BJ (cell line): Measurements from ENCODE around the gene ZNF837. TPM values are rescaled to one million over a fixed set of nuclear protein-coding genes. Genes with fewer than 3 reads are reported as not detected.

Experiments used
- CTCF ChIA-PET: fragments of 350-600 bp; formaldehyde crosslinking; extraction: SDS; loops from one replicate; lab custom pipeline; 2021; ENCODE audit warnings: antibody characterized with exemption, inconsistent platforms; lab: Yijun Ruan, JAX
- POLR2A ChIA-PET: fragments of 300-600 bp; sonication (Branson Sonifier 250); formaldehyde crosslinking; extraction: SDS; loops from one replicate; lab custom pipeline; 2021; ENCODE audit warnings: antibody characterized with exemption; lab: Charles Lee
- DNase-seq: peaks from one replicate; pipeline ENCODE4 v3.0.0-alpha.2; 2011; ENCODE audit warnings: low read depth
- H3K27me3 ChIP-seq: 2 replicates; pipeline ENCODE4 v1.6.0; 2011; ENCODE audit warnings: low read length; ENCODE audit not compliant: control insufficient read depth, insufficient read depth
- H3K36me3 ChIP-seq: 2 replicates; pipeline ENCODE4 v1.5.1; 2011; ENCODE audit warnings: low read length; ENCODE audit not compliant: control insufficient read depth, insufficient read depth
- H3K4me3 ChIP-seq: 2 replicates; pipeline ENCODE4 v1.5.1; 2011; ENCODE audit warnings: low read depth, mild to moderate bottlenecking, control low read depth, low read length
- CTCF ChIP-seq: IDR thresholded peaks from 2 replicates; pipeline ENCODE4 v1.5.1; 2011; ENCODE audit warnings: low read depth, mild to moderate bottlenecking, control low read depth, inconsistent platforms, low read length, moderate library complexity; ENCODE audit not compliant: insufficient read depth
- polyA plus RNA-seq: library from polyadenylated mRNA; depleted of rRNA; stranded (reverse); fragments of >200 nt; gene quantifications from 2 replicates; pipeline ENCODE4 v1.2.3, GENCODE V29; 2011

The ZNF837 gene
- polyA plus RNA-seq, 1 experiment = 0.82 TPM

GRCh38 chr19:58374200-58374599 is 6.6 kb downstream of the ZNF837 start:
- no peak for TF ChIP-seq CTCF
- DNase-seq = no peak
- H3K27me3 ChIP-seq = no peaks in the 10 kb centered on the region
- no peaks in the 10 kb centered on the region for H3K36me3 ChIP-seq
- ChIA-PET CTCF (interaction anchor here (0.9 kb wide), 1 partner anchor 12 kb away, joined by 3 read pairs; the partner anchor contains the start of gene ZNF497), POLR2A (no interaction called here)
- no peak overlapping the region for H3K4me3 ChIP-seq

GRCh38 chr19:58372311-58373133 is 8.3 kb downstream of the ZNF837 start:
- Histone ChIP-seq H3K36me3 (no peaks in the 10 kb centered on the region), H3K27me3 (no peaks in the 10 kb centered on the region), H3K4me3 (no peak overlapping the region)
- CTCF ChIA-PET = no interaction called here
- no peak for TF ChIP-seq CTCF
- POLR2A ChIA-PET = no interaction called here
- no peak for DNase-seq

GRCh38 chr19:58368561-58369360 is 12.1 kb downstream of the ZNF837 start:
- no peak overlapping the region for H3K4me3 ChIP-seq
- no peak for TF ChIP-seq CTCF
- POLR2A ChIA-PET = no interaction called here
- no peak for DNase-seq
- no peaks in the 10 kb centered on the region for H3K27me3 ChIP-seq
- H3K36me3 ChIP-seq = no peaks in the 10 kb centered on the region
- CTCF ChIA-PET = no interaction called here

GRCh38 chr19:58367698-58368454 is 13.0 kb downstream of the ZNF837 start:
- no peak for DNase-seq
- CTCF ChIA-PET = no interaction called here
- Histone ChIP-seq H3K36me3 (no peaks in the 10 kb centered on the region), H3K4me3 (no peak overlapping the region), H3K27me3 (no peaks in the 10 kb centered on the region)
- POLR2A ChIA-PET = no interaction called here
- TF ChIP-seq CTCF = no peak
